Esophagus muscularis mucosa (tissue), 4 donors: ENCODE measurements around the gene HDGFL2. TPM values are rescaled to one million over a fixed set of nuclear protein-coding genes. Genes with fewer than 3 reads are reported as not detected.

ENCODE experiments used
- DNase-seq: peaks from one replicate; pipeline ENCODE4 v3.0.0-alpha.2; 2017; ENCODE audit errors: extremely low spot score
- H3K27ac ChIP-seq, 4 donors: fragments of 200-600 bp; sonication (generic); replicated peaks in 1 of 4; 1 replicate in 3 of 4; 2 replicates in 1 of 4; pipeline ENCODE4 v1.5.1; 2016 to 2019; ENCODE audit warnings: mild to moderate bottlenecking in 1 of 4
- H3K27me3 ChIP-seq, 4 donors: fragments of 200-600 bp; sonication (generic); one replicate each; pipeline versions ENCODE4 v1.5.1 to v1.6.0; 2016 to 2019
- H3K36me3 ChIP-seq, 4 donors: fragments of 200-600 bp; sonication (generic); one replicate each; pipeline ENCODE4 v1.5.1; 2016 to 2019
- H3K4me1 ChIP-seq, 4 donors: fragments of 200-600 bp; sonication (generic); one replicate each; pipeline ENCODE4 v1.5.1; 2016 to 2019
- H3K4me3 ChIP-seq, 4 donors: fragments of 200-600 bp; sonication (generic); 1 replicate in 2 of 4; 2 replicates in 2 of 4; pipeline ENCODE4 v1.5.1; 2016 to 2019; ENCODE audit warnings: mild to moderate bottlenecking in 4 of 4, moderate library complexity in 1 of 4
- H3K9me3 ChIP-seq, 4 donors: fragments of 200-600 bp; sonication (generic); 1 replicate in 3 of 4; 2 replicates in 1 of 4; pipeline ENCODE4 v1.5.1; 2016 to 2019
- EP300 ChIP-seq: sonication (generic); formaldehyde crosslinking; IDR thresholded peaks from one replicate; pipeline ENCODE4 v1.6.1; 2017; ENCODE audit warnings: antibody characterized with exemption
- POLR2A ChIP-seq: fragments of 450-650 bp; IDR thresholded peaks from one replicate; pipeline ENCODE4 v1.6.1; 2017; ENCODE audit warnings: antibody characterized with exemption, moderate library complexity, mild to moderate bottlenecking, low read depth
- POLR2AphosphoS5 ChIP-seq, 2 donors: sonication (generic); formaldehyde crosslinking; IDR thresholded peaks; one replicate each; pipeline ENCODE4 v1.6.1; 2017; ENCODE audit warnings: antibody characterized with exemption in 2 of 2
- WGBS: methylation state at CpG from one replicate; pipeline ENCODE4 v1.1.5; 2018; 5-methylcytosine and 5-hydroxymethylcytosine counted together
- intact Hi-C: fragments of 100-400 bp; cut with DNase I; formaldehyde crosslinking; loops from one replicate; pipeline ENCODE4 v1.15.1; 2023
- total RNA-seq, 4 donors: library from RNA; depleted of rRNA; stranded (reverse); fragments of >200 nt; gene quantifications; one replicate each; pipeline versions ENCODE4 v1.1.0 to v1.2.1, GENCODE V29; 2016
- TF ChIP-seq, protein P1 (sequence below), 3 experiments: fragments of 200-600 bp in 2 of 3; fragments of 450-650 bp in 1 of 3; sonication (generic) in 2 of 3; IDR thresholded peaks; one replicate each; pipeline ENCODE4 v1.5.1; 2017 to 2019; ENCODE audit warnings: antibody characterized with exemption in 3 of 3, mild to moderate bottlenecking in 2 of 3, moderate library complexity in 1 of 3

HDGFL2 gene
- total RNA-seq, 4 donors from 2014 or later: 30.5 to 72.3 (median 45.5) TPM

DNA sequence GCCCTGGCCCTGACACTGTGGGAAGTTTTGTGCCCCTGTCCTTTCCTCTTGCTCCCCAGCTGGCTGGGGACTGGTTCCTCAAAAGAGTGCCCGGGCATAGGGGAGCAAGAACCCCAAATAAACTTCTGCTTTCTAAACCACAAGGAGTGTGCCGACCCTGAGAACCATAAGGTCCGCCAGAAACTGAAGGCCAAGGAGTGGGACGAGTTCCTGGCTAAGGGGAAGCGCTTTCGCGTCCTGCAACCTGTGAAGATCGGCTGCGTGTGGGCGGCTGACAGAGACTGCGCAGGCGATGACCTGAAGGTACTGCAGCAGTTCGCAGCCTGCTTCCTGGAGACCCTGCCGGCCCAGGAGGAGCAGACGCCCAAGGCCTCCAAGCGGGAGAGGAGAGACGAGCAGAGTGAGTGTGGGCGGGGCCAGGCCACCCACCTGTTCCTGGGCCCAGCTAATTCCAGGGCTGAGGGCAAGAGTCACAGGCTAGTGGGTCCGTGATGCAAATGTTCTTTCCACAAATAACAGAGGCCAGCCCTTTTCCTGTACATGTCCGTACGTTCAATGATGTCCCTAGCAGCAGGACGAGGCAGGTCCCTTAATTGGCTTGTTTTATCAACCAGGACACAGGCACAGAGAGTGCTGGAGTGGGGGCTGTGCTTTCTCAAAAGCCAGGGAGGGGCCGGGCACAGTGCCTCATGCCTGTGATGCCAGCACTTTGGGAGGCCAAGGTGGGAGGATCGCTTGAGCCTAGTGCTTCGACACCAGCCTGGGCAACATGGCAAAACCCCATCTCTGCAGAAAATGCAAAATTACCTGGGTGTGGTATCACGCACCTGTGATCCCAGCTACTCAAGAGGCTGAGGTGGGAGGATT lies 40.1 kb upstream of the HDGFL2 start:
- Histone ChIP-seq H3K4me1 (no peaks in the 10 kb centered on the region), H3K9me3 (no peaks in the 10 kb centered on the region), H3K27me3 (no peaks in the 10 kb centered on the region), H3K36me3 (peaks cover 9 to 69% (median 52%) of the 10 kb centered on the region in 4 donors), H3K4me3 (no peak overlapping the region), H3K27ac (no peak overlapping the region)
- TF ChIP-seq EP300 (no peak), POLR2AphosphoS5 (IDR thresholded peaks at IDR 0.05) (no peak), POLR2A (no peak)
- TF ChIP-seq, protein P1, sequence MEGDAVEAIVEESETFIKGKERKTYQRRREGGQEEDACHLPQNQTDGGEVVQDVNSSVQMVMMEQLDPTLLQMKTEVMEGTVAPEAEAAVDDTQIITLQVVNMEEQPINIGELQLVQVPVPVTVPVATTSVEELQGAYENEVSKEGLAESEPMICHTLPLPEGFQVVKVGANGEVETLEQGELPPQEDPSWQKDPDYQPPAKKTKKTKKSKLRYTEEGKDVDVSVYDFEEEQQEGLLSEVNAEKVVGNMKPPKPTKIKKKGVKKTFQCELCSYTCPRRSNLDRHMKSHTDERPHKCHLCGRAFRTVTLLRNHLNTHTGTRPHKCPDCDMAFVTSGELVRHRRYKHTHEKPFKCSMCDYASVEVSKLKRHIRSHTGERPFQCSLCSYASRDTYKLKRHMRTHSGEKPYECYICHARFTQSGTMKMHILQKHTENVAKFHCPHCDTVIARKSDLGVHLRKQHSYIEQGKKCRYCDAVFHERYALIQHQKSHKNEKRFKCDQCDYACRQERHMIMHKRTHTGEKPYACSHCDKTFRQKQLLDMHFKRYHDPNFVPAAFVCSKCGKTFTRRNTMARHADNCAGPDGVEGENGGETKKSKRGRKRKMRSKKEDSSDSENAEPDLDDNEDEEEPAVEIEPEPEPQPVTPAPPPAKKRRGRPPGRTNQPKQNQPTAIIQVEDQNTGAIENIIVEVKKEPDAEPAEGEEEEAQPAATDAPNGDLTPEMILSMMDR (IDR thresholded peaks at IDR 0.05): no peak
- intact Hi-C loops: no loop called here
- WGBS: 79% methylated on average over 22 of the region's 26 CpGs
- DNase-seq: no peak

DNA sequence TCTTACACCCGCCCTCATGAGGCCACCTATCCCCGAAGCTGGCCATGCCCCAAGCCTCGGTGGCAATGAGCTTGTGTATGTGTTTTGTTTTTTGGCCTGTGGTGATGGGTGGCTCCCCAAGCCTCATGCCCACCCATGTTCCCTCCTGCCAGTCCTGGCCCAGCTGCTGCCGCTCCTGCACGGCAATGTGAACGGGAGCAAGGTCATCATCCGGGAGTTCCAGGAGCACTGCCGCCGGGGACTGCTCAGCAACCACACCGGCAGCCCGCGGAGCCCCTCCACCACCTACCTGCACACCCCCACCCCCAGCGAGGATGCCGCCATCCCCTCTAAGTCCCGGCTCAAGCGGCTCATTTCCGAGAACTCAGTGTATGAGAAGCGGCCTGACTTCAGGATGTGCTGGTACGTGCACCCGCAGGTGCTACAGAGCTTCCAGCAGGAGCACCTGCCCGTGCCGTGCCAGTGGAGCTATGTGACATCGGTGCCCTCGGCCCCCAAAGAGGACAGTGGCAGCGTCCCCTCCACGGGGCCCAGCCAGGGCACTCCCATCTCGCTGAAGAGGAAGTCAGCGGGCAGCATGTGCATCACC lies 39.1 kb upstream of the HDGFL2 start:
- Histone ChIP-seq H3K27ac (no peak overlapping the region), H3K4me3 (no peak overlapping the region), H3K9me3 (no peaks in the 10 kb centered on the region), H3K27me3 (no peaks in the 10 kb centered on the region), H3K36me3 (peaks cover 9 to 71% (median 52%) of the 10 kb centered on the region in 4 donors), H3K4me1 (no peaks in the 10 kb centered on the region)
- TF ChIP-seq EP300: no peak
- no peak for TF ChIP-seq POLR2A
- TF ChIP-seq, protein P1 (IDR thresholded peaks at IDR 0.05): no peak
- no peak for TF ChIP-seq POLR2AphosphoS5 (IDR thresholded peaks at IDR 0.05)
- 85% methylated on average over 13 of the region's 28 CpGs for WGBS
- no peak for DNase-seq
- intact Hi-C loops: no loop called here

DNA sequence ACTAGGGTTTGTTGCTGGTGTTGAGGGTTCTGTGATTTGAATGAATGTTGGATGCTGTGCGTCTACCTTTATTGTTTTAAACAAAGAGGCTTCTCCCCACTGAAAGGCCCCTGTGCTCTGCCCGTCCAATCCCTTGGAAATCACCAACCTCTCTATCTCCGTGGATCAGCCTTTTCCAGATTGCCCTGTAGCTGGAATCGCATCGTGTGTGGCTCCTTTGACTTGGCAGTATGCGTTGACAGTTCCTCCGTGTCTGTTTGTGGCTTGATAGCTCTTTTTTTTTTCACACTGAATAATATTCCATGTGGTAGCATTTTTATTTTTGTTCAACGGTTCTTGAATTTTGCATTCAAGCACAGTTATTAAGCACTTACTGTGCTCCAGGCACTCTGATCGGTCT lies 37.7 kb upstream of the HDGFL2 start:
- WGBS: 92% methylated on average over 9 of the region's 9 CpGs
- no peak for DNase-seq
- no peaks in the 10 kb centered on the region for H3K27me3 ChIP-seq
- TF ChIP-seq, protein P1 (IDR thresholded peaks at IDR 0.05): no peak
- no peak for TF ChIP-seq EP300
- TF ChIP-seq POLR2AphosphoS5 (IDR thresholded peaks at IDR 0.05): no peak
- no peak for TF ChIP-seq POLR2A
- no peak overlapping the region for H3K27ac ChIP-seq
- H3K4me1 ChIP-seq: no peaks in the 10 kb centered on the region
- H3K36me3 ChIP-seq: peaks cover 9 to 61% (median 43%) of the 10 kb centered on the region in 4 donors
- intact Hi-C loops: no loop called here
- no peaks in the 10 kb centered on the region for H3K9me3 ChIP-seq
- no peak overlapping the region for H3K4me3 ChIP-seq

DNA sequence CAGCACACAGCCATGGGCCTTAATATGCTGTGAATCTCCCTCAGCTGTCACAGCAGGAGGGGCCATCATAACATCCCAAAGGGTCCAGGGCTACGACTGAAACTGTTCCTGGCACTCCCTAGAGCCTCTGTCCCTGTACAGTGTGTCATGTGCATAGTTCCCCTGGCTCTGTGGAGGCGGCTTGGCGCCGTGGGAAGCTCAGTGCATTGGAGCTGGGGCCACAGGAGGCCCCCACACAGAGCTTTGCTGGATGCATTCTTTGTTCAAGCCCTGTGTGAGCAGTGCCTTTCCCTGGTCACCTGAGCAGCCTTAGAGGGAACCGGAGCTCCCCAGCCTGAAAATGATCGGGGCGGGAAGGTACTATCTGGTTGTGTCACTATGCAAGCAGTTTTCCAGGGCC lies 35.9 kb upstream of the HDGFL2 start:
- no peak overlapping the region for H3K27ac ChIP-seq
- H3K27me3 ChIP-seq: no peaks in the 10 kb centered on the region
- intact Hi-C loops: no loop called here
- no peaks in the 10 kb centered on the region for H3K4me1 ChIP-seq
- WGBS: 90% methylated on average over 6 of the region's 7 CpGs
- TF ChIP-seq POLR2A: no peak
- no peak for TF ChIP-seq EP300
- no peak for TF ChIP-seq POLR2AphosphoS5 (IDR thresholded peaks at IDR 0.05)
- TF ChIP-seq, protein P1 (IDR thresholded peaks at IDR 0.05): no peak
- H3K36me3 ChIP-seq: peaks cover 9 to 48% (median 34%) of the 10 kb centered on the region in 4 donors
- no peak for DNase-seq
- no peaks in the 10 kb centered on the region for H3K9me3 ChIP-seq
- no peak overlapping the region for H3K4me3 ChIP-seq
